Gastroesophageal sphincter (tissue), 4 donors: ENCODE data around the gene GJD4. TPM values are rescaled to one million over a fixed set of nuclear protein-coding genes. Genes with fewer than 3 reads are reported as not detected.
A peak's percentile ranks its signal among the peaks of the same experiment; 100 is the strongest.

Experiments used
- ATAC-seq: fragments of 150-250 bp; one replicate; pipeline ENCODE4 v1.9.1; 2016; ENCODE audit warnings: mild to moderate bottlenecking, moderate library complexity
- H3K27ac ChIP-seq, 4 donors: fragments of 200-600 bp; sonication (generic) in 3 of 4; 1 replicate in 3 of 4; 2 replicates in 1 of 4; pipeline ENCODE4 v1.5.1; 2016 to 2019
- H3K27me3 ChIP-seq: fragments of 200-600 bp; sonication (generic); one replicate; pipeline ENCODE4 v1.5.1; 2019
- H3K36me3 ChIP-seq, 2 donors: fragments of 200-600 bp; sonication (generic); one replicate each; pipeline ENCODE4 v1.5.1; 2019; ENCODE audit warnings: control low read depth in 1 of 2
- H3K4me1 ChIP-seq, 3 donors: fragments of 200-600 bp; sonication (generic); 1 replicate in 2 of 3; 2 replicates in 1 of 3; pipeline ENCODE4 v1.5.1; 2016 to 2019; ENCODE audit warnings: control low read depth in 2 of 3
- H3K4me3 ChIP-seq, 2 donors: fragments of 200-600 bp; sonication (generic); one replicate each; pipeline ENCODE4 v1.5.1; 2019; ENCODE audit warnings: mild to moderate bottlenecking in 1 of 2, moderate library complexity in 1 of 2
- H3K9me3 ChIP-seq, 3 donors: fragments of 200-600 bp; sonication (generic); one replicate each; pipeline ENCODE4 v1.5.1; 2017 to 2019; ENCODE audit warnings: control low read depth in 2 of 3
- EP300 ChIP-seq: sonication (generic); formaldehyde crosslinking; IDR thresholded peaks from one replicate; pipeline ENCODE4 v1.6.1; 2017; ENCODE audit warnings: antibody characterized with exemption, mild to moderate bottlenecking
- POLR2A ChIP-seq, 2 donors: fragments of 450-650 bp; IDR thresholded peaks; one replicate each; pipeline ENCODE4 v1.6.1; 2017; ENCODE audit warnings: antibody characterized with exemption in 2 of 2, mild to moderate bottlenecking in 2 of 2, moderate library complexity in 1 of 2
- POLR2AphosphoS5 ChIP-seq: sonication (generic); formaldehyde crosslinking; IDR thresholded peaks from one replicate; pipeline ENCODE4 v1.6.1; 2017; ENCODE audit warnings: antibody characterized with exemption
- WGBS, 2 donors: methylation state at CpG; one replicate each; pipeline ENCODE4 v1.1.5; 2018; ENCODE audit warnings: low coverage in 1 of 2; 5-methylcytosine and 5-hydroxymethylcytosine counted together
- total RNA-seq, 4 donors: library from RNA; depleted of rRNA; stranded (reverse); fragments of >200 nt; gene quantifications; one replicate each; pipeline ENCODE4 v1.1.0, GENCODE V29; 2016
- TF ChIP-seq, protein P1 (sequence below), 4 experiments: fragments of 200-600 bp in 2 of 4; fragments of 450-650 bp in 2 of 4; sonication (generic) in 1 of 4; IDR thresholded peaks; one replicate each; pipeline ENCODE4 v1.5.1; 2017 to 2019; ENCODE audit warnings: antibody characterized with exemption in 4 of 4, mild to moderate bottlenecking in 2 of 4, moderate library complexity in 2 of 4

The GJD4 gene
- total RNA-seq, 4 donors from 2014 or later = not detected

DNA sequence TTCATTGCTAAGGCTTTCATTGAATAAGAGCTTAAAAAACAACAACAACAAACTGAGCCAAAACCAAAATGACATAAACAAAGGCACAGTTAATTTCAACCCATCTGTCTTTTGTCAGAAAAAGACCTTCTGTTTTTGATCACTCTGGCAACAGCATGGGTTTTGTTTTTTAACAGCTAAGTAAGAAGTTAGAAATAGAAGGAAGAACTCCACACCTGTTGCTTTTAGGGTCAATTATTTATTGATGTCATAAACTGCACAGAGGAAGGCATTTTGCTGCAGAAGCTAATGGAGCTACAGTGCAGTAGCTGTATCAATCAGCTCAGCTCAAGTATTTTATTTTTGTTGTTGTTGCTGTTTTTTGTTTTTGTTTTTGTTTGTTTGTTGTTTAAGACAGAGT, 16.3 kb upstream of the GJD4 start:
- peaks cover 9% of the 10 kb centered on the region for H3K27me3 ChIP-seq
- ATAC-seq = no peak
- no peak overlapping the region for H3K27ac ChIP-seq
- no peak overlapping the region for H3K4me3 ChIP-seq
- no peaks in the 10 kb centered on the region for H3K4me1 ChIP-seq
- H3K9me3 ChIP-seq = peaks cover 0 to 19% (median 0%) of the 10 kb centered on the region in 3 donors
- TF ChIP-seq, protein P1, sequence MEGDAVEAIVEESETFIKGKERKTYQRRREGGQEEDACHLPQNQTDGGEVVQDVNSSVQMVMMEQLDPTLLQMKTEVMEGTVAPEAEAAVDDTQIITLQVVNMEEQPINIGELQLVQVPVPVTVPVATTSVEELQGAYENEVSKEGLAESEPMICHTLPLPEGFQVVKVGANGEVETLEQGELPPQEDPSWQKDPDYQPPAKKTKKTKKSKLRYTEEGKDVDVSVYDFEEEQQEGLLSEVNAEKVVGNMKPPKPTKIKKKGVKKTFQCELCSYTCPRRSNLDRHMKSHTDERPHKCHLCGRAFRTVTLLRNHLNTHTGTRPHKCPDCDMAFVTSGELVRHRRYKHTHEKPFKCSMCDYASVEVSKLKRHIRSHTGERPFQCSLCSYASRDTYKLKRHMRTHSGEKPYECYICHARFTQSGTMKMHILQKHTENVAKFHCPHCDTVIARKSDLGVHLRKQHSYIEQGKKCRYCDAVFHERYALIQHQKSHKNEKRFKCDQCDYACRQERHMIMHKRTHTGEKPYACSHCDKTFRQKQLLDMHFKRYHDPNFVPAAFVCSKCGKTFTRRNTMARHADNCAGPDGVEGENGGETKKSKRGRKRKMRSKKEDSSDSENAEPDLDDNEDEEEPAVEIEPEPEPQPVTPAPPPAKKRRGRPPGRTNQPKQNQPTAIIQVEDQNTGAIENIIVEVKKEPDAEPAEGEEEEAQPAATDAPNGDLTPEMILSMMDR (IDR thresholded peaks at IDR 0.05) = no peak
- TF ChIP-seq POLR2AphosphoS5 (no peak), POLR2A (IDR thresholded peaks at IDR 0.05) (no peak), EP300 (no peak)
- H3K36me3 ChIP-seq = no peaks in the 10 kb centered on the region

DNA sequence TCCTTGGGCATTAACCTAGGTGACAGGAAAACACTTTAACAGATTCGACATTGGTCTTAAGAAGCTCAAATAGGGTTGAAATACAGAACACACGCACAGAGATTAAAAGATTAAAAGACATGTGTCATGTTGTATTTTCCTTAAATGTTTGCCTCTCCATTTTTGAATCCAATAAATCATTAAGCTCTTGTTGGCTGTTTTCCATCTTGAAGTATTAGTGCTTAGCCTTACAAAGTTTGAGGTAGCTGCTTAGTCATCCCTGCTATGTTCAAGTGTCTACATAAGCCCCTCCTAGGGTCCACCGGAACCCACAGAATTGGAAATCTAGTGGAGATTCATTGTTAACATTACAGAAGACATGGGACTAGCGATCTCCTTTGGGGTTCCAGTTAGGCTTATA, 12.7 kb upstream of the GJD4 start:
- no peak for ATAC-seq
- Histone ChIP-seq H3K27ac (no peak overlapping the region), H3K36me3 (no peaks in the 10 kb centered on the region), H3K9me3 (peaks cover 0 to 19% (median 0%) of the 10 kb centered on the region in 3 donors), H3K4me1 (no peaks in the 10 kb centered on the region), H3K4me3 (no peak overlapping the region), H3K27me3 (no peaks in the 10 kb centered on the region)
- TF ChIP-seq POLR2A (IDR thresholded peaks at IDR 0.05) (no peak), EP300 (no peak), POLR2AphosphoS5 (no peak)
- TF ChIP-seq, protein P1 (IDR thresholded peaks at IDR 0.05) = no peak
- 85% methylated on average over 2 to 4 of the region's 4 CpGs for WGBS, 2 donors

DNA sequence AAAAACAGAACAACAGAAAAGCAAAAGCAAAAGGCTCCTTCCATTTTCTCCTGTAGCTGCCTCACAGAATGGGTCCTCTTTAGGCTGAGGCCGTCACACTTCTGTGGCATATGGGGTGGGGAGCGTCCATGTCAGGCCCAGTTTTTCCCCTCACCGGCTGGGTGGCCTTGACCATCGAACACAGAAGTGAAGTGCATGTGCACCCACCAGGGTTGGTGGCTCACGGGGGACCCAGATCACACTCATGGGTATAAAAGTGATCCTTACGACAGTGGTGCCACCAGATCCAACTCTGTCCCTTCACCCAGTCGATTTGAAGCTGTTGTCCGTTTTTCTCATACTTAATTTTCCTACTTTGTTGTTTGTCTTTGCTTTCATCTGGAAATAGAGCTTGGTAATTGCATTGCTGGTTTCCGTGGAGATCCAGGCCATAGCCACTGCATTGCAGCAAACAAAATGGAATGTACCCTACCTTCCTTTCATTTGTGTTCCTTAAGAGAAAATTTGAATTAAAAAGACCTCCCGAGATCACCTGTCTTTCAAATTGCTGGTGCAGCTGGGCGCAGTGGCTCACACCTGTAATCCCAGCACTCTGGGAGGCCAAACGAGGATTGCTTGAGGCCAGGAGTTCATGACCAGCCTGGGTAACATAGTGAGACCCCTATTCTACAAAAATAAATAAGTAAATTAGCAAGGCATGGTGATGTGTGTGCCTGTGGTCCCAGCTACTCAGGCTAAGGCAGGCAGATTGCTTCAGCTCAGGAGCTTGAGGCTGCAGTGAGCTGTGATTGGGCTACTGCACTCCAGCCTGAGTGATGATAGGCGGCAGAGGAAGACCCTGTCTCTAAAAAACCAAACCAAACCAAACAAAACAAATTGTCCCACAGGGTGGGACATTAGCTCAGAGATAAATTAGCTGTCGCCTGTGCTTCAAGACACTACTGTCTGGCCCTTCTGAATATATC, 10.7 kb upstream of the GJD4 start:
- 39 to 65% methylated on average over 7 to 10 of the region's 14 CpGs for WGBS, 2 donors
- peaks cover 0 to 19% (median 0%) of the 10 kb centered on the region in 3 donors for H3K9me3 ChIP-seq
- ATAC-seq = no peak
- H3K4me1 ChIP-seq = no peaks in the 10 kb centered on the region
- no peak for TF ChIP-seq POLR2A (IDR thresholded peaks at IDR 0.05)
- TF ChIP-seq EP300 = no peak
- TF ChIP-seq, protein P1 (IDR thresholded peaks at IDR 0.05) = no peak
- TF ChIP-seq POLR2AphosphoS5 = no peak
- H3K36me3 ChIP-seq = no peaks in the 10 kb centered on the region
- H3K4me3 ChIP-seq = no peak overlapping the region
- H3K27me3 ChIP-seq = peaks cover 6% of the 10 kb centered on the region
- no peak overlapping the region for H3K27ac ChIP-seq

DNA sequence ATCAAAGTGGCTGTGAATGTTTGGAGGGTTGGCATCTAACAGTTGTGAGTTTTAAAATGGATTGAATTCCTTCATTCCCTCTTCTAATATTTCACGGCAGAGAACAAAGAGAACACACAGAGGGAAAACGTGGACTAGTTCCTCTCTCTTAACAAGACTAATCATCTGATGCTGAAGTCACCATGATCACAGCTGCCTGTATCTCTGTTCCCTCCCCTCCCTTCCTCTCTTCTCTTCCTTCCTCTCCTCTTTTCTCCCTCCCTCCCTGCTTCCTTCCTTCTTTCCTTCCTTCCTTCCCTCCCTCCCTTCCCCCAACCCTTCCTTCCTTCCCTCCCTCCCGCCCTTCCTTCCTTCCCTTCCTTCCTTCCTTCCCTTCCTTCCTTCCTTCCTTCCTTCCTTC, 10.0 kb upstream of the GJD4 start:
- H3K4me1 ChIP-seq = no peaks in the 10 kb centered on the region
- no peaks in the 10 kb centered on the region for H3K36me3 ChIP-seq
- TF ChIP-seq POLR2A (IDR thresholded peaks at IDR 0.05) = no peak
- TF ChIP-seq, protein P1 (IDR thresholded peaks at IDR 0.05) = no peak
- TF ChIP-seq EP300 = no peak
- TF ChIP-seq POLR2AphosphoS5 = no peak
- no peak overlapping the region for H3K4me3 ChIP-seq
- peaks cover 6% of the 10 kb centered on the region for H3K27me3 ChIP-seq
- WGBS, 2 donors = 29% methylated on average over 3 of the region's 3 CpGs; no CpG with 5 or more reads in 1 of the 2 donors
- H3K9me3 ChIP-seq = peaks cover 0 to 19% (median 0%) of the 10 kb centered on the region in 3 donors
- ATAC-seq = no peak
- no peak overlapping the region for H3K27ac ChIP-seq

DNA sequence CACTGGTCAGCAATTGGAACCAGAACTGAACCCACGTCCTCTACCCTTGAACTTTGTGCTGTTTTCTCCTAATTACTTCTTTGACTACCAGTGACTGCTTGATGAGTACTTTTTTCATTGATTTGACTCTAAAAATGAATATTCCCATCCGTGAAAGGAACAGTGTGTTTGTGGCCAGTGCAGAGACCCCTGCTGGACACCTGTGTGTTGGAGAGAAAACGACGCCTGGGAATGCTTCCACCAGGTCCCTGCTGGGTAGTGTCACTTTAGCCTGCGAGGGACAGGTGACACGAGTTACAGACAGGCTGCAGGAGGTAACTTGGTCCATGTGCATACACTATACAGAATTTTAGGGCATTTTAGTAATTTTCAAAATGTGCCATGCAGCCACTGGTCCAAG, 6.8 kb upstream of the GJD4 start:
- H3K27ac ChIP-seq = no peak overlapping the region
- peaks cover 6% of the 10 kb centered on the region for H3K27me3 ChIP-seq
- TF ChIP-seq, protein P1 (IDR thresholded peaks at IDR 0.05) = peak in 3 of 4 experiments; percentile 20 to 42 (median 25)
- TF ChIP-seq POLR2AphosphoS5 = no peak
- 30 to 36% methylated on average over 2 to 3 of the region's 6 CpGs for WGBS, 2 donors
- ATAC-seq = no peak
- H3K4me1 ChIP-seq = no peaks in the 10 kb centered on the region
- no peaks in the 10 kb centered on the region for H3K36me3 ChIP-seq
- peaks cover 0 to 7% (median 0%) of the 10 kb centered on the region in 3 donors for H3K9me3 ChIP-seq
- H3K4me3 ChIP-seq = no peak overlapping the region
